ENCODE measurements around the gene DUSP7.

DUSP7 gene

DNA sequence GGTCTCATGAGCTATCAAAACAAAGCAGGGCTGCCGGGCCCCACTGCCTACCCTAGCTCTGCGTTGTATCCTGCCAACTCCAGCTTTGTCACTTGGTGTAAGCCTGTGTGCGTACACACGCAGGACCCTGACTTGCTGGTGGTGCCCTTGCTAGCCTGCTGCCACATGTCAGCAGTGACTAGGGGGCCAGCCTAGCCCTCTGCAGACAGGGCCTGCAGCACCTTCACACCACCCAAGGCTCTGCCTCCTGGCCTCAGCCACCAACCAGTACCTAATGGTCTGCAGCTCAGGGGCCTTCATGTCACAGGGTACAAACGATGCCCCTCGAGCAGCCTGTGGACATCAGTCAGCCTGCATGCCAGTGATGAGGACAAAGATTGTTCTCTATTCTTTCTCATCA lies 30.1 kb upstream of the DUSP7 start:
- no peak for DNase-seq (ENCODE audit: low read depth in 2 of 2)

DNA sequence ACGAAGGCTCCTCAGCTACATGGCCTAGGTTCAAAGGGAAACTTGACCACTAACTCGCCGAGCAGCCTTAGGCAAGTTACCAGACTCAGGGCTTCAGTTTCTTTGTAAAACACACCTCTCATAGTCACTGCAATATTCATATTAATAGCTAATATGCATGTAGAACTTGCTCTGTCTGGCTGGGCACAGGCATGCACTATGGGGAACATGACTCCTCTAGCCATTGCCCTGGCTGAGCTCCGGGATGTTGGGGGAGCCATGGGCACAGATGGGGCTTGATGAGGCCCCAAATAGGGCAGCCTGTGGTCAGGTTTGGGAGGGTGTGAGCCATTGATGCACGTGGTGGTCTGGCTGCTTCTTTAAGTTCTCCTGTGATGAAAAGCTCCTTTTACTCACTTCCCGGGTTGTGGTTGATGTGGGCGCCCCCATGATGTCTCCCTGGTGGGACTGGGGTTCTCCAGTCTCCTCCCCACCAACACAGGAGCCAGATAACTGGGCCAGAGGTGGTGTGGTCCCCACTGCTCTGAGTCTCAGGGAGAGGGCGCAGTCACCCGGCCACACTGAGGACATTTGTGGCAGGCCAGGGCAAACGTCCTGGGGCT lies 29.4 kb upstream of the DUSP7 start:
- DNase-seq (ENCODE audit: low read depth in 2 of 2): no peak

DNA sequence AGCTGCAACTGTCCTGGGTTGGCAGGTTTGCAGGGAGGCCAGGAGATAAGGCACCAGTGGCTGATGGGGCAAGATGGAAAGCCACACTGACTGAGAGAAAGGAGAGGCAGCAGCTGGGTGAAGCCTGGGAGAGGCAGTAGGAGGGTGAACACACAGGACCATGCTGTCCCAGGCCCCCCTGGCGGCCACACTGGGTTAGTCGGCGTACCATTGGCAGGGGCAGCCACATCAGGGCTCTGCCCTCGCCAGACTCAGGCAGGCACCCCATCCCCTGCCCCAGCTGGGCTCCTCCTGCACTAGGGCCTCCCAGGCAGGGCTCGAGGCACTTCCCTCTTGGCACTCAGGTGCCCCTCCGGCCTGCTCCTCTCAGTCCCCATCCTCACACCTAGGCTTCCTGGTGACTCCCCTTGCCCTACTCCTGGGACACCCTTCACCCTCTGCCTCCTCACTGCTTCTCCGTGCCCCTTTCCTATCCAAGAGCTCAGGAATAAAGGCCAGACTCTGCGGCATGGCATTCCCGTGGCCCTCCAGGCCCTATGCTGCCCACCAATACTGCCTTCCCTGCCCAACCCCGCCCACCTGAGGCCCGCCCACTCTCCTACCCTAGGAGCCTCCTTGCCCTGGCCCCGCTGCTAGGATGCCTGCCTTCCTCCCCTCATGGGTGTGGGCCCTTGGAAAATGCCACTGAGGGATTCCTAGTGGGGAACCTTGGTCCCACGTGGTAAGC lies 28.7 kb upstream of the DUSP7 start:
- no peak for DNase-seq (ENCODE audit: low read depth in 2 of 2)

DNA sequence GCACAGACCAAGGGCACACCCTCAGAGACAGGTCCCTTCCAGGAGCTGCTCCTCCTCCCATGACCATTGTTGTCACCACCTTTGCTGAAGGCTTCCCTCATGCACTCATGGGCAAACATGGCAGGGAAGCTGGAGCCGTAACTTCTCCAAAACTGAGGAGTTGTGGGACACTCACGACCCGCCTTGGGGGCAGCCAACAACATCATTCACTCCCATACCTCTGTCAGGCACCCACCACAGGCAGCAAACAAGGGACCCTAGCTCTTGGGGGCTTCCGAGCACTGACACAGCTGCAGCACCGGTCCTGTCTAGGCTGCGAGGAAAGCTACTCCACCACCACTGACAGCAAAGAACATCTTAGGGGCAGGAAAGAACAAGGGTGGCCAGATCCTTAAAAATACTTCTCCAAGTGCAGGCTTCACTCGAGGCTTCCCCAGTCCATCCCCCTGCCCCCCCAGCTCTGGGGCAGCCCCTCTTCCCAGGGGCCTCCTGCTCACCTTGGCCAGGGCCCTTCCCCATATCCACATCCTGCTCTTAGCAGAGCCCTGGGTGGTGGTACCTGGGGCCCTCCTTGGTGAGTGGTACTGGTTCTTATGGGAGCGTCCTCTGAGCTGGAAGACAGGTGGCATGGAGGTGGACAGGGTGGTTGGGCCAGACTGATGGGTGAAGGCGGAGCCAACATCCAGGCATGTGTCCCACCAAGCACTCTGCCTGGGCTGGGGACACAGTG lies 28.0 kb upstream of the DUSP7 start:
- no peak for DNase-seq (ENCODE audit: low read depth in 2 of 2)

DNA sequence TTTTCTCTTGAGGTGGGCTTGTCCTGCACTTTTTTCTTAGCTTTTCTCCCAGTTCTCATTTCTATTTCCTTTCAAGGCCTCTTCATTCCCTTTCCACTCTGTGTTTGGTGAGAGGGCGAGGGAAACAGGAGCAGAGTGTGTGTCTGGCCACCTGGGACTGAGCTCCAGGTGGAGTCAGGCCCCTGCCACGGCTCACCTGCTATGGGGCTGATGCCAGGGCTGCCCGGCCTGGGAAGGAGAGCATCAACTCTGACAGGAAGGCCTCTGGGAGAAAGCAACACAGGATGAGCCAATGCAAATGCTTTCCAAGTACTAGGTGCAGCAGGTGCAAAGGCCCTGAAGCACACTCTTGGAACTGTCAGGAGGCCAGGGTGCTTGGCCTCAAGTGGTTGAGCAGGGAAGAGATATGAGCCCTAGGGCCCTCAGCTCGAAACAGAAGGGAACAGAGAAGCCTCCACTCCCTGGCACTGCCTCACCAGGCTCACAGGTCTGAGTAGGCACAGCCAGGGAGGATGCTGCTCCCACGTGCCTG lies 27.3 kb upstream of the DUSP7 start:
- no peak for DNase-seq (ENCODE audit: low read depth in 2 of 2)

DNA sequence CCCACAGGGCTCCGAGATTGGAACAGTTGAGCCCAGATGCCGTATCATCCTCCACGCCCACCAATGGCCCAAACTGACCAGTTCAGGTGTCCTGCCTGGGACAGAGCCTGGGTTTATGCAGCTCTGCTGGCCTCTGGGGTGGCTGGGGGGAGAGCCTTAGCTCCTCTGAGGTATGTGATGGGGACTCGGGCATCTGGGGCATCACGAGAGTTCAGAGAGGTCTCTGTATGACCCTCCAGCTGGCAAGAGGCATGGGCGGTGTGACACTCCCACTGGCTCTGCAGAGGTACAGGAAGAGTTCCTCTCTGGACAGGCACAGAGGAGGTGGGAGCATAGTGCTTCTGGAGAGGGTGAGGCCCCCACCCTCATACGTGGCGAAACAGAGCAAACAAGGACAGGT lies 26.6 kb upstream of the DUSP7 start:
- DNase-seq (ENCODE audit: low read depth in 2 of 2): no peak

DNA sequence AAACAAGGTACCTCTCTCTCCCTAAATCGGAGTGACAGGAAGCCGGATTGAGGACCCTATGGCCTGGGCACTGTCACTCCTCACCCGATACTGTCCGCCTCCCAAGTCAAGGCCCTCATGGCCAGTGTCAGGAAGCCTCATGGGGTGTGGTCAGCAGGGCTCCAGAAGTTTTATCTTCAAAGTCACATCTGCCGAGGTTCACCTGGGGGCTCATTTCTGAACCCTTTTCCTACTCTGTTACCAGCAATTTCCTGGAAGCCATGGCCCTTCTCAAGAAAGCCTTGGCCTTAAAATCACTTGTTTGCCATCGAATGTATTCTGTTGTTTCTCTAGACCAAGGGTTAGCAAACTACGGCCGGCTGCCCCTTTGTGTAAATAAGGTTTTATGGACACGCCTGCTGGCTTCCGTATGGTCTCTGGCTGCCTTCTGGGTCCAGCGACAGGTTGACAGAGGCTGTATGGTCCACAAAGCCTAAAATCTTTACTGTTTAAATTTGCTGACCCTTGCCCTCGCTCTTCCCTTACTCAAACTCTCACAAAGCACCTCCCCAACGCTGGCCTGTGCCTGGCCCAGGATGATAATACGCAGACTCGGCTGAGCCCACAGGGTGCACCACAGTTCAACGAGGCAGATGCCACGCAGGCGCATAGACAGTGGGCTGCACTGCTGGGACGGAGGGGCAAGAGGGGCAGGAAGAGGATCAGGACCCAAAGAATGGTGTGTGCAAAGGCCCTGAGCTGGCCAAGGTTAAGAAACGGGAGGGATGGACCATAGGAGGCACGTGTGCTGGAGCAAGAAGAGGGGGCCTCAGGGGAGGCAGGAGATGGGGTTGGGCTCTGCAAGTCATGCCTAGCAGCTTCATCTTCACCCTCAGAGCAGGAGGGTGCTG lies 24.7 kb upstream of the DUSP7 start:
- DNase-seq (ENCODE audit: low read depth in 2 of 2): no peak

DNA sequence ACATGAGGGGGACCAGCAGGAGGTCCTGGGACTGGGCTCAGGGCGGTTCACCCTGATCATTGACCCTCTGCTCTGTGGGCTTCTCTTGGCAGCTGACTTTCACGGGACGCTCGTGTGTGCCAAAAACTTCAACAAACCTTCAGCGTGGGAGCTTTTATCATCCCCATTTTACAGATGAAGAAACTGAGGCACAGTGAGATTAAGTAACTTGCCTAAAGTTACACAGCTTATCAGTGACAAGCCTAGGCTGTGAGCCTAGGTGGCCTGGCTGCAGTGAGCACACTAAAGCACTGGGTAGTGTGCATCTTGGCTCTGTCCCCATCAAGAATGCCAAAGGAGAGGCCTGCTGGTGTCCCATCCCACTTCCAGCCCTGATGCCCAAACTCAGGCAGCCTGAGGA lies 23.6 kb upstream of the DUSP7 start:
- no peak for DNase-seq (ENCODE audit: low read depth in 2 of 2)

DNA sequence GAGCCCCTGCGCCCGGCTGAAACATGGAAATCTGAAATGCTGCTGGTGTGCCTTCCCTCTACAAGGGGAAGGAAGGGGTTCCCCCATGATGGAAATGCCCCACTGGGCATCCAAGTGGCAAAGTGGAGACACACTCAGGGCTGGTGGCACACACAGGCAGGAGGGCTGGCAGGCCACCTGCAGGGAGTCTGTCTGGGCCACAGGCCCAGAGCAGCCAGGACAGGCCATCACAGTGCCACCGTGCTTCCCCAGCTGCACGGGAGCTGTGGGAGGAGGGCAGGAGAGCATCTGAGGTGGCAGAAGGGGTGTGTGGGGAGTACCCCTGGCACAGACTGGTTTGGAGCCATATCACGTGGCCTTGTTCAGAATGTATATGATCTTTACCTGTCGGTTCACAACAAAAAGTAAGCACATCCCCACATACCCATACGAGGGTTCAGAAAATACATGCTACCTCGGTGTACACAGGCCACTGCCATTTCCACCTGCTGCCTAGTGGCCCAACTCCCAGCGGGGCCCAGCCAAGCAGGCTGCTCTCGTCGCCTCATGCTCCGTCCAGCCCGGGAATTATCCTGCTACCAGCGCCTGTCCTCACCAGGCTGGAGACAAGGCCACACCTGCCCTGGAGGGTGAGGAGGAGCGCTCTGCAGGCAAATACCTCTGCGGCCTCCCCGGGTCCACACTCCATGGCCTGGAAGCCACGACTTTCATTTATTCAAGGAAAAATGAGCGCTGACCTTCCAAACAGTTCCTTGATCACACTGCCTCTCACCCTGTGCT lies 22.6 kb upstream of the DUSP7 start:
- DNase-seq (ENCODE audit: low read depth in 2 of 2): no peak

DNA sequence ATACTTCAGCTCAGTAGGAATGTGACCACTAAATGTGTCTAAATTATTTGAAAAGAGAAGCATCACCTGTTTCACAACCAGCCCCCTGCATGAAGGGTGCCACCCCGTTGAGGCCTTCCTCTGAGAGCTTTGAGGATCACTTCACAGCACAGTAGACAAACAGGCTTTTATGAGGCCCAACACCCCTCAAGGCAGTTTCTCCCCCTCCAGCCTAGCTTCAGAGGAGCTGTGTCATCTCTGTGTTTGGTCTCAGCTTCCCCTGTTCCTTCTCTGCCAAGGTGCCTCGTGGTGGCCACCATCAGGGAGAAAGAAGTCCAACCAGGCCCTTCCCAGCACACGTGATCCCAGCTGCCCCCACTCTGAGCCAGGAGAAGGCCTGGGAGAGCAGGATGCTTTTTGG lies 21.6 kb upstream of the DUSP7 start:
- no peak for DNase-seq (ENCODE audit: low read depth in 2 of 2)

DNA sequence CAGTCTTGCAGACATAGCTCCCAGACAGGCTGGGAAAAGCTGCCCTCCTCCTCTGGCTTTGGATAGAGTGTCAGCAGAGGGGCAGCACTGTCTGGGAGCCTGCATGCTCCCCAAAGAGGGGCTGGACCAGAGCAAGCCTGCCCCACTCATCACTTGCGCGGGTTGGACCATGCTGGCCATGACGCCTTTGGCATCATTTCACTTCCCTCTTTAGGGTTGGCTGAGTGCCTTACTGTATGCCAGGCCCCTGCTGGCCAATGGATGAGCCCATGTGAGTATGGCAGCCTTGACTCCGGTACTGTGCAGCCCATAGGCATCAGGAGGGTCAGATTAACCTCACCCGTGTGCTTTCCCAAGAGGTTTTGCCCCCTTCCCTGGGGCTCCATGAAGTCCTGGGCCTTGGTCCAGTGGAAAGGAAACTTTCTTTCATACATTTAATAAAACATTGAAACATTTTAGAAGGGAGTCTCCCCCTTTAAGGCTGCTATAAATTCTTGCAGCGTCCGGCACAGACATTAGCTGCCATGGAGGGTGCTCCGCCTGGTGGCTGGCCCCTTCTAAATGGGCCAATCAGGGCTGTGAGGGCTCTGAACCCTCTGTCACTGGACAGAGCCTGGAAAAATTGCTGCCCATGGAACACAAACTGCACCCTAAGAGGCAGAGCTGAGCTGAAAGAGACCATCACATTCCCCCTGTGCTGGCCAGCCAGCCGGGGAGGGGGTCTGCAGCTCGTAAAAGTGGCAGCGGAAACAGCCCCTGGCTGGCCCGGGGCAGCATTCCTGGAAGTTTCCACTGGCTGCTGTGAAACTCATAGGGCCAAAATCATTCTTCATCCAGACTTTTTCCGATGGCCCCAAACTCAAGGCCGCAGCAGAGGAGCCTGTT lies 20.8 kb upstream of the DUSP7 start:
- no peak for DNase-seq (ENCODE audit: low read depth in 2 of 2)

DNA sequence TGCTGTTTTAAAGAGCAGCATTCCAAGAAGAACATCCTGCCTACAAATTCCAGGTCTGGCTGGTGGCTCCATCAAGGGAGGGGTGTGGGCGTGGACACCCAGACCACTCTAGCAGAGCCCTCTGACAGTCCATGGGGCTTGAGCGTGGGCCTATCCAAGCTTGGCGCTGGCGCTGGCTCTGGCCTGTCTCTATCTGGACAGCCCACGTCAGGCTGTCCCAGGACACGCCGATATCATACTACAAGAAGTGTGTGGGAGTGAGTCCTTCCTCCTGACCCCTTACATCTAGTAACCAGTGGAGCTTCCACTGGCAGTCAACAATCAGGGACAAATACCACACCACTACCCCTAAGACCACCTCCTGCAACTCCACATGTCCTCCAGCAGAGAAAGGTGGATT lies 17.1 kb upstream of the DUSP7 start:
- DNase-seq (ENCODE audit: low read depth in 2 of 2): no peak

DNA sequence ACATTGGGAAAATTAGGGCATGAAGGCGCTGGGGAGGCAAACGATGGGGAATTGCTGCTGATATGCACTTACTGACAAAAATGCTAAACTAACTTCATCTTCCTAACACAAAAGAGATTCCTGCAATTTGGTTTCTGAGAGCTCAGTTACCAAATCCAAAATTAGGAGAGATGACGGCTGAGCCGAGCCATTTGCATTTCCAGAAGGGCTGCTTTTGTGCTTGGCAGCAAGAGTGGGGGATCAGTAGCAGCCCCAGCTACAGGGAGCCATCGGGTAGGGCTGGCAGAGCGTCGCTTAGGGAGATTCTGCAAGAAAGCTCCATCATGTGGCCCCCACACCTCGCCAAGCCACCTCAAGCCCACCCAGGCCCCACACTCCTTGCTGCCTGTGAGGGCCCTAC lies 16.1 kb upstream of the DUSP7 start:
- no peak for DNase-seq (ENCODE audit: low read depth in 2 of 2)

DNA sequence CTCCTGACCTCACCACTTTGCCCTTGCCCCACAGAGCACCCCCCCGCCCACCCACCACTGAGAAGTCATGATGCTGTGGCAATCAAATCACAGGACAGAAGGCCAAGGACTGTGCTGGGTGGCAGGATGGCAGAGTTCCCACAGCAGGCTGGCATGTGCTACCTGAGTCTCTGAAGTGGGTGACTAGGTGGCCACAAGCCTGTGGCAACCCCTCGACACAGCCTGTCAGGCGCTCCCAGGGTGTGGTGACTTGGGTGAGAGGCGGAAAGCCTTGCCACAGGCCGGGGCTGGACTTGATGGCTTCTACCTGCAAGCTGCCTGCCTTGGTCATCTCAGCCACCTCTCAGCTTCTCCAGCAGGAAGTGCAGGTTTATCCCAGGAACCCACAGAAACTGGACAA lies 15.6 kb upstream of the DUSP7 start:
- DNase-seq (ENCODE audit: low read depth in 2 of 2): no peak

DNA sequence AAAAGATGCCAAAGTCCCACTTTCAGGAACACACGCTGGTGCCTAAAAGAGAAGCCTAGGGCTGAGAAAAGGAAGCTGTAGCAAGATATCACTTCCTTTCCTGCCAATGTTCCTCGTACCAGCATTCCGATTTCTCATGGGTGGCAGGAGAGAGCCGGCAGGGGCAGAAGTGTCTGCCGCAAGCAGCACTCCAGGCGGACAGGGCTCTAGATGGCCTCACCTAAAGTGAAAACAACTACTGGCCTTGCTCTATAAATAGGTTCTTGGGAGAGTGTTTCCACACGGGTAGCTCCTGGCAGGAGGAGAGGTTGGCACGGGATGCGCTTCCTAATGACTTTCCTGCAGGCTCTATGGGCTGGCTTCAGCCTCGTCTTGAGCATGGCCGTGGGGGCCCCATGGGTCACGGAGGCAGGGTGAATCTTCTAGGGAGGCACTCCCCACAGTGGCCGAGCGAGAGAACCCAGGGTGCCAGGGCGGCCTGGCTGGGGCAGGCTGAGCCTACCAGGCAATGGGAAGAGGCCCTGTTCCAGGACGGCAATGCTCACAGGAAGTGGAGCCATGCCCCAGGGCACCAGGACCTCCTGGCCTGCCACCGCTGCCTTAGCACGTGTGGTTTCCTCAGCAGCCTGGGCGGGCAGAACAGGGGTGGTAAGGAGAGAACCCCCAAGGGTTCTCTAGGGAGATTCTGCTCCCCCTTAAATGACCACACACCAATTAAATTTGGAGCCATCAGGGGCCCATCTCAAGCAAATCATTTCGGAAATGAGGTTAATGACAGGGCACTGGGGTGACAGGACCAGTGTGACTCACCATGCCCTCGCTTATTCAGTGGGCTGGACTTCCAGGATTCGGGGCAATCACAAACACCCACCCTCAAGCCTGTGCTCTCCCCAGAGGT lies 14.6 kb upstream of the DUSP7 start:
- no peak for DNase-seq (ENCODE audit: low read depth in 2 of 2)

DNA sequence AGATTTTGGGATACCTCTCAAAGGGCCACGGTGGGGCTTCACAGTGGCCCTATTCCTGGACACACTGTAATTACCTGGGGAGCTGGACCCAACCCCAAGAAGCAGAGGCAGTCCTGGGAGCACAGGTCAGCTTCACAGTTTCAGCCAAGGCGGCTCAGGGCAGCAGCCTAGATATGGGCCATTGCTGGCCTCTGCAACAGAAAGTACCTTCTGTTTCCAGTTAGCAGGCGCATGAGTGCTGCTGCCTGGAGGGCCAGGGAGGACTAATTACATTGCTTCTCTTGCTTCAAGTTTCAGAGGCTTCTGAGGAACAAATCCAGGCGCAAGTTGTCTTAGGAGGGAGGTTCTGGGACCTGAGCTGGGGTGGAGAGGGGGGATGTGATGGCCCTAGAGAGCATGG lies 13.5 kb upstream of the DUSP7 start:
- DNase-seq (ENCODE audit: low read depth in 2 of 2): no peak

DNA sequence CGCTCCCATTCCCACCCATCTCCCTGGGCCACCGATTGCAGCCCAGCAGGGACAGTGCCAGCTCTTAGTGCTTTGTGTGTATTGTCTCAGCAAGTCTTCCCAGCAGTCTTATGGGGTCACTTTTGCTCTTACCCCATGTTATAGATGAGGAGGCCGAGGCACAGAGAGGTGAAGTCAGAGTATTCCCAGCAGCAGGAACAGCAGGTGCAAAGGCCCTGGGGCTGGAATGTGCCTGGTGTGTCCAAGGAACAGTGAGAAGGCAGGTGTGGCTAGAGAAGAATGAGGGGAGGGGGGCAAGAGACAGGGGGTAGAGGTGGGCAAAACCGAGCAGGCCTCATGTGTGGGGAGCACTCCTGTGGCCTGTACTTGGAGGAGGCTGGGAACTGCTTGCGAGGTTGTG lies 12.8 kb upstream of the DUSP7 start:
- DNase-seq (ENCODE audit: low read depth in 2 of 2): no peak

DNA sequence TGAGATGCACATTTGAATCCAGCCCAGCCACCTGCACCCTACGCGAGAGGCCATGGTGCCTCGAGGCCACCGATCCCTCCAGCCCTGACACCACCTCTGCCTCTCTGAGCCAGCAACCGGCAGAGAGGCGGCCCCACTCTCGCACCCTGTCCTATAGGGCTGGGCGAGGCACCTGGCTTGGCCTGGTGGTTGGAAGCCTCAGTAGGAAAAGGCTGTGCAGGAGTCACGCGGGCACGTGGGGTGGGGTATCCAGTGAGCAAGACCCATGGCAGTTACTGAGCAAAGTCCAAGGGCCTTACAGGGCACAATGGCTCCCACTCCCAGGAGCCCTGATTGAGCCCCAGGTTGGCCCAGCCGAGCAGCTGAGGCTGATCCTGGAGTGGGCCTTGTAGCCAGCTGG lies 12.4 kb upstream of the DUSP7 start:
- no peak for DNase-seq (ENCODE audit: low read depth in 2 of 2)

DNA sequence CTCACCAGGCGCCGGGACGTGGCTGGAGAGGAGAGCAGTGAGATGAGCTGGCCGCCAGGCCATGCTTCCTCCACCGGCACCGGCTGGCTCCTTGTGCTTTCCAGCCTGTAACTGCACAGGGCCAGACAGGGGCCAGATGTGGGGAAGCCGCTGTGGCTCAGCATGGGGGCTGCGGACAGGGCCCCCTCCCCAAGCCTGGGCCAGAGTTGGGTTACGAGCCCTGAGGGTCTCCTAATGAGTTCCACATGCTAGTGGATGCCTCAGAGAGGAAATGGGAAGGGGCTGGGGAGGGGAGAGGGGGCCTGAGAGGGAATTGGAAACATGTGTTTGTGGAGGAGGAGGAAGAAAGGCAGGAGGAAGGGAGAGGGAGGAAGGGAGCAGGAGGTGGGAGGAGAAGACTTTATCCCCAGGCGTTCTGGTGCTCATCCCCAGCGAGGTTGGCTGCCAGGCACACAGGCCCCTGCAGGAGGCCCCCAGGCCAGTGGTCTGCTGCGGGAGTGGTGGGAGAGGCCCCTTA lies 11.7 kb upstream of the DUSP7 start:
- DNase-seq (ENCODE audit: low read depth in 2 of 2): no peak

All from stimulated activated CD8-positive, alpha-beta memory T cell treated with anti-CD3 and anti-CD28 coated beads, Interleukin-2, amount 100 ng/mL, for 1 hour (primary cell).